ENCODE measurements around the gene RPL9. TPM values are rescaled to one million over a fixed set of nuclear protein-coding genes. Genes with fewer than 3 reads are reported as not detected.
A peak's percentile ranks its signal among the peaks of the same experiment; 100 is the strongest.

RPL9 gene
- total and polyA plus RNA-seq, 2 donors from 2014 or later, result 1,087 to 2,403 TPM

DNA sequence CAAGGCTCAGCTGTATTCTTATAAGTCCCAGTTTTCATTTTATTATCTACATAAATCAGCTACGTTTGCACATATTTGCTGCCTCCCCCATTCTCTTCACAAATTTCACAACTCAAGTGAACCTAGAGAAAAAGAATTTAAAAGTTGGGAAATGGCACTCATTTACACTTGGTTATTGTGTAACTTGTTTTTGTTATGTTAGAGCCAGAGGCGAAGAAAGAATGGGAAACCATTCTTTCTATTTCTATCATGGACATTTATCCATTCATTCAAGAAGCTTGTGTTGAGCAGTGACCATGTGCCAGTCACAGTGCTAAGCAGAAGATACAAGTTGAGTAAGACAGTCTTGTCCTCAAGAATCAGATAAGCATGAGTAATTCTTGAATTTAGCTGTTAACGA, 13.7 kb upstream of the RPL9 start:
- intact Hi-C loops (cut with DNase I), result no loop called here
- FAIRE-seq (no peak), DNase-seq (no peak)
- Histone ChIP-seq H3K27ac (ENCODE audit: low read depth in 2 of 2, low read length in 2 of 2) (no peak overlapping the region), H3K9me3 (ENCODE audit: control insufficient read depth in 2 of 3, insufficient read depth in 1 of 3, low read length in 3 of 3) (no peaks in the 10 kb centered on the region), H3K4me1 (ENCODE audit: control insufficient read depth in 2 of 3, insufficient read depth in 2 of 3, low read depth in 1 of 3, low read length in 3 of 3) (peaks cover 0 to 12% (median 0%) of the 10 kb centered on the region in 3 donors), H3K4me3 (ENCODE audit: low read length in 3 of 3) (no peak overlapping the region), H3K27me3 (ENCODE audit: control insufficient read depth, insufficient read depth, low read length) (no peaks in the 10 kb centered on the region), H3K9ac (ENCODE audit: low read length in 3 of 3) (no peak overlapping the region), H3K36me3 (ENCODE audit: control insufficient read depth in 2 of 3, insufficient read depth in 3 of 3, low read length in 3 of 3) (peaks cover 0 to 3% (median 2%) of the 10 kb centered on the region in 3 donors)
- TF ChIP-seq, protein P1, sequence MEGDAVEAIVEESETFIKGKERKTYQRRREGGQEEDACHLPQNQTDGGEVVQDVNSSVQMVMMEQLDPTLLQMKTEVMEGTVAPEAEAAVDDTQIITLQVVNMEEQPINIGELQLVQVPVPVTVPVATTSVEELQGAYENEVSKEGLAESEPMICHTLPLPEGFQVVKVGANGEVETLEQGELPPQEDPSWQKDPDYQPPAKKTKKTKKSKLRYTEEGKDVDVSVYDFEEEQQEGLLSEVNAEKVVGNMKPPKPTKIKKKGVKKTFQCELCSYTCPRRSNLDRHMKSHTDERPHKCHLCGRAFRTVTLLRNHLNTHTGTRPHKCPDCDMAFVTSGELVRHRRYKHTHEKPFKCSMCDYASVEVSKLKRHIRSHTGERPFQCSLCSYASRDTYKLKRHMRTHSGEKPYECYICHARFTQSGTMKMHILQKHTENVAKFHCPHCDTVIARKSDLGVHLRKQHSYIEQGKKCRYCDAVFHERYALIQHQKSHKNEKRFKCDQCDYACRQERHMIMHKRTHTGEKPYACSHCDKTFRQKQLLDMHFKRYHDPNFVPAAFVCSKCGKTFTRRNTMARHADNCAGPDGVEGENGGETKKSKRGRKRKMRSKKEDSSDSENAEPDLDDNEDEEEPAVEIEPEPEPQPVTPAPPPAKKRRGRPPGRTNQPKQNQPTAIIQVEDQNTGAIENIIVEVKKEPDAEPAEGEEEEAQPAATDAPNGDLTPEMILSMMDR (IDR thresholded peaks at IDR 0.05; ENCODE audit: borderline replicate concordance, extremely low read depth, insufficient read depth), result no peak

DNA sequence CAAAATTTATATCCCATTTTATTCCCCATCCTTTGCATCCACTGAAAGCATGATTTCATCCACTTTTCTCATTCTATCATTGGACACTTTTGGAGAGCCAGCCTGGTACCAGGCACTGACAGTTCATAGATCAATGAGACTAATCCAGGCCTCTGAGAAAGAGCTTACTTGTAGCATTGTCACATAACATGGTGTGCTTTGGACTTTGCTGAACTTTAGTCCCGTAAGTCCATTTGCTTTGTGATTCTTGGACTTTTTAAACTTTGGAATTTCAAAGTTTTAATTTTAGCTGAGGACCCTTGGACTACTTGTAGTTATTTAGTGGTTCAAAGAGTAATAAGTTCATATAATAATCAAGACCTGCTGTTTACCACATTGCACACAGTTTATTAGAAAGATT, 11.7 kb upstream of the RPL9 start:
- Histone ChIP-seq H3K27ac (ENCODE audit: low read depth in 2 of 2, low read length in 2 of 2) (peak overlapping the region in 1 of 2 donors; percentile 41), H3K9me3 (ENCODE audit: control insufficient read depth in 2 of 3, insufficient read depth in 1 of 3, low read length in 3 of 3) (no peaks in the 10 kb centered on the region), H3K27me3 (ENCODE audit: control insufficient read depth, insufficient read depth, low read length) (no peaks in the 10 kb centered on the region), H3K4me3 (ENCODE audit: low read length in 3 of 3) (no peak overlapping the region), H3K9ac (ENCODE audit: low read length in 3 of 3) (no peak overlapping the region), H3K36me3 (ENCODE audit: control insufficient read depth in 2 of 3, insufficient read depth in 3 of 3, low read length in 3 of 3) (no peaks in the 10 kb centered on the region), H3K4me1 (ENCODE audit: control insufficient read depth in 2 of 3, insufficient read depth in 2 of 3, low read depth in 1 of 3, low read length in 3 of 3) (peaks cover 0 to 13% (median 0%) of the 10 kb centered on the region in 3 donors)
- DNase-seq, result no peak
- TF ChIP-seq, protein P1 (IDR thresholded peaks at IDR 0.05; ENCODE audit: borderline replicate concordance, extremely low read depth, insufficient read depth), result no peak
- peak; percentile 42 for FAIRE-seq
- intact Hi-C loops (cut with DNase I), result no loop called here

DNA sequence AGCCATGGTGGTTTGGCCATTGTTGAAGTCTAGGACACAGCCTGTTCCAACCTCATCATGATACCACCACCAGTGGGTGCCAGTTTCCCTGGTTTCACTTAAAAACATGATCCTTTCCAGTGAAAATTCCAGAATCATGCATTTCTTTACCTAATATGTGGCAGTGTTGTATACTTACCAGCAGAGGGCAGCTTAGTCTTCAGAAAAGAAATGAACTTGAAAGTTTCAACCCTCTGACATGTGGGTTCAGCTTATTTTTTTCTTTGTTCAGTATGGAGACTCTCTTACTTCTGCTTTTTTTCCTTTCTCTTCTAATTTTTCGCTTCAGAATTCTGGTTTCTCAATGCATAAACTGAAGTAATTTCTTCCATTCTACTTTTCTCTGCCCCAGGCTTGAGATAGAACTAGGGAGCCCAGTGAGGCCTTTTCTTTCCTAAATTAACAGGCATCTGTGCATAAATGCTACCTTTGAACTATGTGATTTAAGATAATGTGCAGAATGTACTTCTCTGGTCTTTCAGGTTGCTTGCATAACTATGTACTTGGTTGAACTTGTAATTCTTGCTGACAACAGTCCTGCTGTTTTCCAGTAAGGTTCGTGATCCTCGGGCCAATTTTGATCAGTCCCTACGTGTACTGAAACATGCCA, 10.8 kb upstream of the RPL9 start:
- TF ChIP-seq, protein P1 (IDR thresholded peaks at IDR 0.05; ENCODE audit: borderline replicate concordance, extremely low read depth, insufficient read depth), result peak; percentile 80
- intact Hi-C loops (cut with DNase I), result no loop called here
- DNase-seq (peak in 4 of 5 donors; percentile 57 to 95 (median 82)), FAIRE-seq (peak; percentile 90)
- Histone ChIP-seq H3K4me3 (ENCODE audit: low read length in 3 of 3) (no peak overlapping the region), H3K9me3 (ENCODE audit: control insufficient read depth in 2 of 3, insufficient read depth in 1 of 3, low read length in 3 of 3) (no peaks in the 10 kb centered on the region), H3K4me1 (ENCODE audit: control insufficient read depth in 2 of 3, insufficient read depth in 2 of 3, low read depth in 1 of 3, low read length in 3 of 3) (peaks cover 0 to 13% (median 0%) of the 10 kb centered on the region in 3 donors), H3K27me3 (ENCODE audit: control insufficient read depth, insufficient read depth, low read length) (no peaks in the 10 kb centered on the region), H3K36me3 (ENCODE audit: control insufficient read depth in 2 of 3, insufficient read depth in 3 of 3, low read length in 3 of 3) (peaks cover 0 to 5% (median 0%) of the 10 kb centered on the region in 3 donors), H3K9ac (ENCODE audit: low read length in 3 of 3) (no peak overlapping the region), H3K27ac (ENCODE audit: low read depth in 2 of 2, low read length in 2 of 2) (peak overlapping the region; percentile 59 to 64)

All from kidney (tissue), 14 donors.